Effector memory CD4-positive, alpha-beta T cell (primary cell): ENCODE measurements around the gene TGIF2.

Experiments
- DNase-seq, 3 donors: peaks; one replicate each; pipeline ENCODE4 v3.0.0-alpha.2; 2020
- H3K27ac ChIP-seq: 2 replicates; pipeline ENCODE4 v1.7.0; 2013; ENCODE audit warnings: mild to moderate bottlenecking, low read length, moderate library complexity; ENCODE audit not compliant: insufficient read depth, poor library complexity, severe bottlenecking
- H3K27me3 ChIP-seq: replicated peaks from 2 replicates; pipeline ENCODE4 v1.7.0; 2013; ENCODE audit warnings: mild to moderate bottlenecking, low read length; ENCODE audit not compliant: insufficient read depth, control insufficient read depth, poor library complexity, severe bottlenecking
- H3K36me3 ChIP-seq: 2 replicates; pipeline ENCODE4 v1.7.0; 2013; ENCODE audit warnings: mild to moderate bottlenecking, low read length, moderate library complexity; ENCODE audit not compliant: control insufficient read depth, insufficient read depth
- H3K4me1 ChIP-seq: 2 replicates; pipeline ENCODE4 v1.7.0; 2013; ENCODE audit warnings: low read length, mild to moderate bottlenecking; ENCODE audit not compliant: control insufficient read depth, insufficient read depth, poor library complexity, severe bottlenecking
- H3K4me3 ChIP-seq: 2 replicates; pipeline ENCODE4 v1.7.0; 2013; ENCODE audit warnings: low read length, low read depth, mild to moderate bottlenecking; ENCODE audit not compliant: insufficient read depth, poor library complexity, severe bottlenecking
- H3K9me3 ChIP-seq: 2 replicates; pipeline ENCODE4 v1.7.0; 2013; ENCODE audit warnings: mild to moderate bottlenecking, low read length, moderate library complexity; ENCODE audit not compliant: control insufficient read depth

The TGIF2 gene

GRCh38 chr20:36582322-36582721 is 8.9 kb downstream of the TGIF2 start:
- H3K4me3 ChIP-seq: no peak overlapping the region
- DNase-seq: no peak
- H3K27me3 ChIP-seq: no peaks in the 10 kb centered on the region
- peaks cover 3% of the 10 kb centered on the region for H3K4me1 ChIP-seq
- no peaks in the 10 kb centered on the region for H3K9me3 ChIP-seq
- H3K27ac ChIP-seq: peak overlapping the region; percentile 7
- H3K36me3 ChIP-seq: peaks cover 25% of the 10 kb centered on the region

GRCh38 chr20:36582821-36583220 is 9.4 kb downstream of the TGIF2 start:
- H3K9me3 ChIP-seq: no peaks in the 10 kb centered on the region
- peak overlapping the region; percentile 7 for H3K27ac ChIP-seq
- peaks cover 3% of the 10 kb centered on the region for H3K4me1 ChIP-seq
- peaks cover 25% of the 10 kb centered on the region for H3K36me3 ChIP-seq
- H3K4me3 ChIP-seq: no peak overlapping the region
- no peaks in the 10 kb centered on the region for H3K27me3 ChIP-seq
- no peak for DNase-seq

GRCh38 chr20:36584018-36584481 is 10.7 kb downstream of the TGIF2 start:
- Histone ChIP-seq H3K36me3 (peaks cover 19% of the 10 kb centered on the region), H3K4me1 (peaks cover 3% of the 10 kb centered on the region), H3K9me3 (no peaks in the 10 kb centered on the region), H3K27ac (no peak overlapping the region), H3K4me3 (no peak overlapping the region), H3K27me3 (no peaks in the 10 kb centered on the region)
- DNase-seq: no peak

GRCh38 chr20:36585410-36586125 is 12.2 kb downstream of the TGIF2 start:
- Histone ChIP-seq H3K4me1 (peaks cover 3% of the 10 kb centered on the region), H3K36me3 (peaks cover 6% of the 10 kb centered on the region), H3K27me3 (no peaks in the 10 kb centered on the region), H3K27ac (no peak overlapping the region), H3K9me3 (no peaks in the 10 kb centered on the region), H3K4me3 (no peak overlapping the region)
- no peak for DNase-seq

- Histone ChIP-seq H3K27me3 (no peaks in the 10 kb centered on the region), H3K36me3 (peaks cover 6% of the 10 kb centered on the region), H3K4me3 (no peak overlapping the region), H3K27ac (no peak overlapping the region), H3K9me3 (no peaks in the 10 kb centered on the region), H3K4me1 (peaks cover 8% of the 10 kb centered on the region)
- DNase-seq: no peak
Measured at GRCh38 chr20:36587388-36588070, 14.1 kb downstream of the TGIF2 start.

GRCh38 chr20:36591281-36591680 is 17.9 kb downstream of the TGIF2 start:
- H3K36me3 ChIP-seq: no peaks in the 10 kb centered on the region
- H3K4me1 ChIP-seq: peaks cover 20% of the 10 kb centered on the region
- no peak for DNase-seq
- H3K27ac ChIP-seq: peak overlapping the region; percentile 47
- H3K27me3 ChIP-seq: no peaks in the 10 kb centered on the region
- H3K4me3 ChIP-seq: no peak overlapping the region
- H3K9me3 ChIP-seq: no peaks in the 10 kb centered on the region

GRCh38 chr20:36591854-36592641 is 18.7 kb downstream of the TGIF2 start:
- H3K27ac ChIP-seq: peak overlapping the region; percentile 59
- H3K9me3 ChIP-seq: no peaks in the 10 kb centered on the region
- peak; percentile 43 to 58 (median 51) for DNase-seq
- no peaks in the 10 kb centered on the region for H3K27me3 ChIP-seq
- no peaks in the 10 kb centered on the region for H3K36me3 ChIP-seq
- H3K4me3 ChIP-seq: no peak overlapping the region
- H3K4me1 ChIP-seq: peaks cover 20% of the 10 kb centered on the region

- Histone ChIP-seq H3K36me3 (no peaks in the 10 kb centered on the region), H3K9me3 (no peaks in the 10 kb centered on the region), H3K27me3 (no peaks in the 10 kb centered on the region), H3K27ac (no peak overlapping the region), H3K4me1 (peaks cover 20% of the 10 kb centered on the region), H3K4me3 (no peak overlapping the region)
- DNase-seq: no peak
Measured at GRCh38 chr20:36593347-36593929, 20.0 kb downstream of the TGIF2 start.

GRCh38 chr20:36599912-36600345 is 26.5 kb downstream of the TGIF2 start:
- Histone ChIP-seq H3K27me3 (no peaks in the 10 kb centered on the region), H3K9me3 (no peaks in the 10 kb centered on the region), H3K36me3 (no peaks in the 10 kb centered on the region), H3K4me3 (no peak overlapping the region), H3K27ac (no peak overlapping the region), H3K4me1 (peaks cover 4% of the 10 kb centered on the region)
- DNase-seq: no peak
